GM21360 (cell line): Measurements from ENCODE around the gene ELOB.

ENCODE experiments used
- ATAC-seq: cut with Tn5 transposase; IDR thresholded peaks from one replicate; pipeline ENCODE4 v1.9.1; 2021; ENCODE audit warnings: mild to moderate bottlenecking, moderate library complexity; ENCODE audit not compliant: unreplicated experiment

Gene ELOB

GRCh38 chr16:2784358-2785100 is 7.4 kb upstream of the ELOB start:
- ATAC-seq = no peak

GRCh38 chr16:2783581-2784357 is 6.7 kb upstream of the ELOB start:
- no peak for ATAC-seq

DNA sequence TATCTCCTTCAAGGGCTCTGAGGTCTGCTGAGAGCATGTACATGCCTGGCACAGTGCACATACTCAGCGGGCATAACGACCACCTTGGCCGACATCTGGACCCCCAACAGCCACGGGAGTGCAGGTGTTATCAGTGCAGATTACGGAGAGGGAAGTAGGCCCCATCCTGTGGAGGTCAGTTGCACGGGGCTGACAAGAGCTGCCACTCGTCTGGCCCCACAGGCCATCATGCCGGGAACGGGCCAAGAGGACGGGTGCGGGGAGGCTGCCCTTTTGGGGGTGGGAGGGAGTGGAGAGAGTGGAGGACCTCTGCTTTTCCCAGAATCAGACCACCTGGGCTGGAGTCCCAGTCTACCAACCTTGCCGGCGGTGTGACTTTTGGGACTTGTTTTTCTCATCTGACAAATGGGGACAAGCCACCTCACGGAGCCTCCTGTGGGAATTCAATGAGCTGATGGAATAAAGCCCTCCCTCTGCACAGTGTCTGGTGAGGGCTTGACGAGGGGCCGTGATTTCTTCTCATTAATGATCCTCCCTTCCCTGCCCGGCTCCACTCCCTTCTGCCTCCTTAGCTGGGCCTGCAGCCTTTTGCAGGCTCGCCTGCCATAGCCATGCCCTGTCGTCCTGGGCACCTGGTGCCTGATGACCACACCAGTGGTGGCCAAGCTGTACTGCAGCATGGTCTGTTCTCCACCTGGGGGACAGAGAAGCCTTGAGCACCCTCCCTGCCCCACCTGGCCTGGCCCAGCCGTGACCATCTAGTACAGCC is 5.7 kb upstream of the ELOB start:
- ATAC-seq = no peak

DNA sequence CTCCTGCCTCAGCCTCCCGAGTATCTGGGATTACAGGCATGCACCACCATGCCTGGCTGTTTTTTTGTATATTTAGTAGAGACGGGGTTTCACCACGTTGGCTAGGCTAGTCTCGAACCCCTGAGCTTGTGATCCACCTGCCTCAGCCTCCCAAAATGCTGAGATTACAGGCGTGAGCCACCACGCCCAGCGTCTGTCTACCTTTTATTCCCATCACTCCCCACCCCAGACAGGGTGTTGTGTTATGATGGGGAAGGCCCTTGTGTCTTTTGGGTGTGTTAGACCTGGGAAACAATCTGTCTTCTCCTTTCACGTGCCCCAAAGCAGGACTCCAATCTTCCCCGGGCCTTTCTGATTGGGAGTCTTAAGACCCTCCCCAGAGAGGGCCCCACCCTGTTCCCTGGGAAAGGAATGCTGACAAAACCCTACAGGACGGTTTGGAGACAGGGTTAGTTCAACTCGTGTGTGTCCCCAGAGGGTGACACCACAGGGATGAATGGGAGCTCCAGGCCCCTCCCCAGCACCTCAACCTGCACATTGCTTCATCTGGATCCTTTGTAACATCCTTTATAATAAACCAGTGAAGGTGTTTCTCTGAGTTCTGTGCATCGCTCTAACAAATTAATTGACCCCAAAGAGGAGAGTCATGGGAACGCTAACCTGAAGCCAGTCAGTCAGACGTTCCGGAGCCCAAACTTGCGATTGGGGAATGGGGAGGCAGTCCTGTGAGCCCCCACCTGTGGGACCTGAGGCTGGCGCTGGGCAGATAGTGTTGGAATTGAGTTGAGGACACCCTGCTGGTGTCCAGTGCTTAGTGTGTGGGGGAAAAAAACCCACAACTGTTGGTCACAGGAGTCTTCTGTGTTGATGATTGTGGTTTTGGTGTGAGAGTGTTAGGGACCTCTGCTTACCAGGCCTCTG is 3.2 kb upstream of the ELOB start:
- no peak for ATAC-seq

GRCh38 chr16:2779151-2779920 is 2.3 kb upstream of the ELOB start:
- no peak for ATAC-seq

GRCh38 chr16:2778630-2778958 is 1.5 kb upstream of the ELOB start:
- no peak for ATAC-seq

GRCh38 chr16:2777903-2778629 is 986 bp upstream of the ELOB start:
- no peak for ATAC-seq

DNA sequence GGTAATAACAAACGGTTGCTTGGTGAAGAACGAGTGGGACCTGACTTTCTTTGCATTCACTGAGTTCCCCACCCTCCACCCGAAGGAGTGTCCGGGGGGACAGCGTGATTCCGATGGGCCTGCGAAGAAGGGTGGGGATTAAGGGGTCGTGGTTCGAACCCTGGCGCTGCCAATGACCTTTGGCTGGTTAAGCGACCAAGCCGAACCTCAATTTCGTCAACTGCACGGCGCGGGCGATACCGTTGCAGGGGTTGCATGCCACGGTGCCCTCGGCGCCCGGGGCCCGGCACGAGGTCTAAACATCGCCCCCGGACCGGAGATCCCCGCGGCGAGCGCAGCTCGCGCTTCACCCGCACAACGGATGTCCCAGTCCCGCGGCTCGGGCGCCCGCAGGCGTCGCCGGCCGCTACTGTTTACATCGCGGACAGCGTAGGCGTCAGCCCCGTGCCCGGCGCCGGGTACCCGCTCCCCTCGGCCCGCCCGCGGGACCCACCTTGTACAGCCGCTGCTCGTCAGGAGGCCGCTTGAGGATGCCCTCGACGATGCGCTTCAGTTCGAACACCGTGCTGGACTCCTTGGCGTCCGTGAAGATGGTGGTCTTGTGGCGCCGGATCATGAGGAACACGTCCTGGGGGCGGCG is 460 bp downstream of the ELOB start:
- ATAC-seq = peak; percentile 35

DNA sequence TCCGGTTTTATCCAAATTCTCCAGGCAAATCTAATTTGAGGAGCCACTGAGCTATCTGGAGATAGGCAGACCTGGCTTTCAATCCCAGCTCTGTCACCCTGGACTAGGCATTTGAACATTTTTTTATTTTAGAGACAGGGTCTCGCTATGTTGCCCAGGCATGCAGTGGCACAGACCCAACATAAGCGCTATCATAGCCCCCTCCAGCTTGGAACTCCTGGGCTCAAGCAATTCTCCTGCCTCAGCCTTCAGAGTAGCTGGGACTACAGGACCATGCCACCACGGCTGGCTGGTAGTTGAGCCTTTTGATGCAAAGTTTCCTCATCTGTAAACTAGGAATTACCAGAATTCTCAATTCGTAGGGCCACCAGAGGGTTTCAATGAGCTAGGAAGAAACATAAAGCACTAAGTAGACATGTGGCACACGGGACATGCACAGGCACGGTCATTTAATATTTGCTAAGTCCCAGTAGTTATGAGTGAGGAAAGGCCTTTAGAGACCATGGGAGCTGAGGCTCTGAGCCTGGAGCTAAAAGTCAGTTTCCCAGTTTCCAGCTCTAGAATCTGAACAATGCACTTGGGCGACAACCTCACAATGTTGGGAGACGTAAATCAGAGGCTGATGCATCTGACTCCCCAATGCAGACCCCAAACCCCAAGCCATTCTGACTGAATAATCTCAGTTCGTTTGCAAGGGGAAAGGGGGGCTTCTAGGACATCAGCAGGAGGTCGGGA is 1.1 kb downstream of the ELOB start:
- ATAC-seq = no peak

GRCh38 chr16:2775131-2775716 is 1.9 kb downstream of the ELOB start:
- ATAC-seq = no peak

DNA sequence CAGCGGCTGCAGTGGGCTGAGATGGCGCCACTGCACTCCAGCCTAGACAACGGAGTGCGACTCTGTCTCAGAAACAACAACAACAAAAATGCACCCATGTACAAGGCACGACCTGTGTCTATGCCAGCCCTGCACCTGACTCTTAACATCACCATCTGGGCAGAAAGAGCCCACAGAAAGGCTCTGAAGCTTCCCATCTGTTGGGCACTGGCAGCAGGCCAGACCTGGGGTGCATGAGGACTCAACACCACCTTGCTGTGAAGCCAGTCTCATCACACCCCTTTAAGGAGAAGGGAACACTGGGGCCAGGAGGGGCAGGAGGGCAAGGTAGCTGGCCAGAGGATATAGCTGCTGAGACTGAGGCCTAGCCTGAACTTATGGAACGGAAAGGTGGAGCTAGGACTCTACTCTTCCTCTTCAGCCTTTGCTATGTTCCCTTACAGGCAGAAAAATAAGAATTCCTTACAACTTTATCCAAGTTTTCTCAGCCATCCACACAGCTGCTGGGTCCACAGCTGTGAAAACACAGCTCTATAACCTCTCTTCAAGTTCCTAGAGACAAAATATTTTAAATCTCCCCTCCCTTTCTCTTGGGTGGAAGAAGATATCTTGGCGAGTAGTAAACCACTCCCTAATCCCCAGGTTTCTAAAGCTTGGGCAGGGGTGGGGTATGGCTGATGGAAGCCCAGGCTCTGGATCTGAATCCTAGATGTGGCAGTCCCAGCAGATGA is 2.8 kb downstream of the ELOB start:
- no peak for ATAC-seq

DNA sequence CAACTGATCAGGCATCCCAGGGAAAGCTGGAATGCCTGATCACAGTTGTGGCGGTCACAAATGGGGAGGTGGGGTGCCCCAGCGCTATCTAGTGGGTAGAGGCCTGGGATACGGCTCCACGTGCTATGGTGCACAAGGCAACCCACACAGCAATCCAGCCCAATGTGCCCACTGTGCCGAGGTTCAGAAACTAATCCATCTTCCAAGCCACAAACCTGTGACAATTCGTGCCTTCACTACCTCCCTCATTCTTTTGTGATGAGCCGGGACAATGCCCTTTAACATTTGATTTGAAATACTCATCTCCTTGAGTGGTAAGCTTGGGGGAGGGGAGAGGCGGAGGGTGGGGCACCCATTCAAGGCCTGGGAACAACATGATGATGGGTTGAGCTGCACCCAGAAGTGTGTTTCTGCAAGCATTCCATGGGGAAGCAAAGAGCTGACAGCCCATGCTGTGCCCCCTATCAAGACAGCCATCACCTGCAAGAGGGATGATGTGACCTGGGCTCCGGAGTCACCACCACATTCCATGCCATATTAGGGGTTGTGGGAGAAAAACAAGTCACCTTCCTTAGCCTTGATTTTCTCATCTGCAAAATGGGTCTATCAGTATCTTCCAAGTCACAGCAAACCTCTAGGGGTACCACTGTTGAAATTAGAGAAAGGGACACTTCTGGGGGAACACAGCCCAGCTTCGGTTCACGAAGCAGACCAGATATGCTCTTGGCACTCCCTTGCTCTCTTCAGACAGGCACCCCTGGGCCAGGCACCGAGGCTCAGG is 3.7 kb downstream of the ELOB start:
- ATAC-seq = no peak

DNA sequence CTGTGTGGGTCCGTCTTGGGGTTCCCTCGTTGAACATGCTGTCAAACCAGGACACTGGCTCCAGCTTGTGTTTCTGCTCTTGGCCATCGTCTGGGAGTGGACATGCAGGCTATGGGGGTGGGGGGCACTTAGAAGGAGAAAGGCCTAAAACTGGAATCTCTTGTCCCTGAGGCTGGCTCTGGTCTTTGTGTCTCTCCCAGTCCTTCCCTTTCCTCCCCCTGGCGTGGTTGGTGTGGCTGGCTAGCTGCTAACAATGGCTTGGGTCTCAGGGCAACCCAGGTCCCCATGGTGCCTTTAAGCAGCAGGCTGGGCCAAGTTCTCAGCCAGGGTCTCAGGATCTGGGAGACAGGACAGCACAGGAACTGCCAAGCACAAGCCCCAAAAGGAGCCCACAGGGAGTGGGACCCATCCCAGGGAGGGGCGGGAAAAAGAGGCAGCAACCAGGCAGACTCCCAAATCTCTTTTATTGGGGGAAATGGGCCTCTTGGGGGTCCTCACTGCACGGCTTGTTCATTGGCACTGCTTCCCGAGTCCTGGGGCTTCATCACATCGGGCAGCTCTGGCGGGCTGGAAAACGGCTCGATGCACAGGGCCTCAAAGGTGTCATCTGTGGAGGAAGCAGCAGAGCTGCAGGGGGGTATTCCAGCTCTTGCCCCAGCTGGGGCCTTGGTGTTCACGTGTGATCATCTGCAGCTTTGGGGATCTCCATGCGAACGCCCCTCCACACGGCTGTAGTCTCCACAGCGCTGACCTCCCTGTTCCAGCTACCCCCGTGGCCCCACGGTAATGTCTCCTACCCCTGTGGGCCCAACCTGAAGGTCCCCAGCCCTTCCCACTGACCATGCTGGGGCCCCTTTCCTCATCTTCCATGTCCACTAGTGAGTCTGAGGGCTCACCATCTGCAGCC is 5.3 kb downstream of the ELOB start:
- ATAC-seq = no peak

DNA sequence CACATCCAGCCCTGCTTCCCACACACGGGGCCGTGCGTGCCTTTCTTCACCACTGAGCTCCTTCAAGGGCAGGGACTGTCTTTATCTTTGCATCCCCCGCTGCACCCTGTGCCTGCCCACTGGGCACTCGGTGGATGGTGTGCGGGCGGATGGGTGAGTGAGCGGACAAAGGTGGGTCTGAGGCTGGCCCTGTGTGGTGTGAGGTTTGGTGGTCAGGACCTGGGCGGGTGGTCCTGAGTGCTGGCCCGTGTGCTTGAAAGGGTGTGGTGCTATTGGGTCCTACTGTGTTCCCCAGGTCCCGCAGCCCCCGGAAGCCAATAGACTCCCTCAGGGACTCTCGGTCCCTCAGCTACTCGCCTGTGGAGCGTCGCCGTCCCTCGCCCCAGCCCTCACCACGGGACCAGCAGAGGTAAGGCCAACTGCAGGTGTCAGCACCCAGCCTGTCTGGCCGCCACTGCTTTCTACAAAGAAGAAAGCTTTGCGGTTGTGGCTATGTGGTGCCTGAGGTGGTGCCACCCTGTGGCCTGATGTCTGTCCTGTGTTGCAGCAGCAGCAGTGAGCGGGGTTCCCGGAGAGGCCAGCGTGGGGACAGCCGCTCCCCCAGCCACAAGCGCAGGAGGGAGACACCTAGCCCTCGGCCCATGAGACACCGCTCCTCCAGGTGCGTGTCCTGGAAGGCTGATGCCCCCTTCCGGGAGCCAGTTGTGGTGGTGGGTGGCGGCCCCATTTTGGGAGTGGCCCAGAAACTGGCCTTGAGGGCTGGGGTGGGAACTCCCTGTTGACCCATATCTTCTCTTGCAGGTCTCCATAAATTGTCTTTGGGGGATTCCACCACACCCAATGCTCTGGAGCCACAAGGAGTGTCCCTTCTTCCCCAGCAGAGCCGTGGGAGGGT is 6.8 kb downstream of the ELOB start:
- ATAC-seq = no peak
